GM21717 (cell line): ENCODE results near the gene TBX20.
"Not testable (repeated sequence)": the region's sequence is repeated elsewhere in the genome, so short reads cannot be mapped to it uniquely, and the experiment has no call there.

Experiments used
- ATAC-seq: cut with Tn5 transposase; IDR thresholded peaks from one replicate; pipeline ENCODE4 v1.9.1; 2021; ENCODE audit warnings: mild to moderate bottlenecking, moderate library complexity; ENCODE audit not compliant: unreplicated experiment

The TBX20 gene

DNA sequence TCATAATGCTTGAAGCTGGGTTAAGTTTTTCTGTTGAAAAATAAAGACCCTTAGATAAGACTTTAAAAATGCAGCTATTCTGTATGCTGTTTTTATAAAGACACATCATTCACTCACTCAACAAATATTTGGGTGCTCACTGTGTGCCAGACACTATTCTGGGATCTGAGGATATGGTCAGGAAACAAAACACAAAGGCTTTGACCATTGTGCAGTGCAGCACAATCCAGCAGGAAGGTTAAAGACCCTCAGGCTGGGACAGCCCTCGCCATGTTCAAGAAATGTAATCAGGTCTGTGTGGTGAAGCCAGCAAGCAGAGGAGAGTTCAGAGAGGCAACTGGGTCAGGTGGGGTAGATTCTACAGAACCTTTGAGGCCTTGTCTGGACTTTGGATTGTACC, 31.5 kb downstream of the TBX20 start:
- ATAC-seq, result not testable (repeated sequence)

DNA sequence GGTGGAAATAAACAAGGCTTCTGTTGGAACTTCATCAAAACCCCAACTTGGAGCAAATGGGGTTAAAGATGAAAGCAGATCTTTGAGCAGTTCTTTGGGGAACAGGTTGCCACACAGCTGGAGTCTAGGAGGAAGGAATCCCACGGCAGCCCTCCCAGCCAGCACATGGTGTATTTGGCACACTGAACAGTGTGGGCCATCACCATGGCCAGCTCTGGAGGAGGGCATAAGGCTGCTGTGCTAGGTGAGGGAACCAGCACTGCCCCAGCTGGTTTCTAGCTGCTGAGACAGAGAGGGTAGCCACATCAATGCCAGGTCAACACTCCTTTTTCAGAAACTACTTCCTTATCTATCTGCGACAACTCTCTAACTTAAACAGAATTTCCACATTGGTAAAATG, 33.7 kb downstream of the TBX20 start:
- ATAC-seq, result not testable (repeated sequence)

DNA sequence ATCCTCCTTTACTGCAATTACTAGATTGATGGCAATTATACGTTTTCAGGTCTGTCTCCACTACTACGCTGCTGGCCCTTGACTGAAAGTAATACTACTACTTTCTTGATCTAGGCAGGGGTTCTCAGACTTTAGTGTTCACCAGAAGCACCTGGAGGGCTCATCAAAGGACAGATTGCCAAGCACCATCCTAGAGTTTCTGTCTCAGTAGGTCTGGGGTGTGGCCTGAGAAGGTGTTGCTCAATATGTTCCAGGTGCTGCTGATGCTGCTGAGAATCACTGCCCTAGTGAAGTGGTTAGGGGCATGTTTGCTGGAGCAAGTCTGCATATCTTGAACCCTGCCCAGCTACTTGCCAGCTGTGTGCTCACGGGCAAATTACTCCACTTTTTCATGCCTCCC, 37.9 kb downstream of the TBX20 start:
- not testable (repeated sequence) for ATAC-seq

DNA sequence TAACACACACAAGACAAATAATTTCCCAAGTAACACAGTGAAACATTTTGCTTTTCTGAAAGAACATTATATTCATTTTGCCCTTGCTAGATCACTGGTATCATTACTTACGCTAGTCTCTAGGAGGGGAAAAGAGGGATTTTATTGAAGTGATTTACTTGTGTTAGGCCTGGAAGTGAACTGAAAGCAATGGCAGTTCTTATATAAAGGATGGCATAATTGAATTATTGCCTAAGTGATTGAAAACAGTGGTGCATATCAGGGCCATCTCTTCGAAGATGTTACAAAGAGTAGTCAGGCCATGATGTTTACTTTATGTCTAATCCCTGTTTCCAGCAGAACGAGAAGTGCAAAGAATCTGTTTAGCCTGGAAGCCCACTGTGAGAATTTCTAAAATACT, 38.8 kb downstream of the TBX20 start:
- not testable (repeated sequence) for ATAC-seq

DNA sequence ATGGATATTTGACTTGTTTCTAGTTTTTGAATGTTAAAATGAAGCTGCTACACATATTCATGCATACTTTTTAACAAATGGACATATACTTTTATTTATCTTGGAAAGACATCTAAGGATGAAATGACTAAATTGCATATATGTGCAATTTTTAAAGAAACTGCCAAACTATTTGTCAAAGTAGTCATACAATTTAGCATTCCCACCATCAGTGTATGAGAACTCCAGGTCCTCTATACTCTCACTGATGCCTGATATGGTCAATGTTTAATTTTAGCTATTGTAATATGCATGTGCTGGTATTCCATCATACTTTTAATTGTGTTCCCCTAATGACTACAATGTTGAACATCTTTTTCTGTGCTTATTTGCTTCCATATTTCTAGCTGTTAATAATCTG, 47.0 kb downstream of the TBX20 start:
- not testable (repeated sequence) for ATAC-seq

DNA sequence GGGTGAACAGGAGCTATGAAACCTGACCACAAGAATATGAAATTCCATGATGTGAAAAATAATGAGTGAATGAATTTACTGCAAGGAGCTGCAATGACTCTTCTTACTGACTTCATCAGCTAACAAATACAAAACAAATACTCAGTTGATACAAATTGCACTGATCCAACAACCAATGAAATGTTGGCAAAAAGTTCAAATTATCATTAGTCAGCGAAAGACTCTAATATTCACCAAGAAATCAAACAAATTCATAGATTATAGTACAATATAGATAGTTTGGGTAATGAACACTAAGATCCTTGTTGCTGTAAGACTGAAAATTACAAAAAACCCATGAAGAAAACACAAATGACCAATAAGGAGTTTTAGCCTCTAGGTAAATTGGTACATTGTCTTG, 49.0 kb downstream of the TBX20 start:
- not testable (repeated sequence) for ATAC-seq

DNA sequence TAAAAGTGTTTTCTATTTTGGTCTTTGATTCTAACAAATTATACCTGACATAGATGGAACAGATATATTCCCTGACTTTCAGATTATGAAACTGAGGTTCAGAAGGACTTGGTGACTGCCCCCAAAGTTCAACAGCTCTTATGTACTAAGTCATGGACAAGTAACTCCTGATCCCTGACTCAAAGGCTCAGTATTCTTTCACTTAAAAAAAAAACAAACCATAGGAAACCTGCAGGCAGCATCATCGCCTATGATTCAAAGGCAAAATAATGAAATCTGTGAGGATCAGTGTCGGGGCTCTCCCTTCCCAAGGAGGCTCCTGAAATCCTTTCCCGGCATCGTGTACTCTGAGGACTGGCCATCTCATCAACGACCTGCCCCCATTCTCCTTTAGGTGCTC, 49.9 kb downstream of the TBX20 start:
- ATAC-seq, result not testable (repeated sequence)

DNA sequence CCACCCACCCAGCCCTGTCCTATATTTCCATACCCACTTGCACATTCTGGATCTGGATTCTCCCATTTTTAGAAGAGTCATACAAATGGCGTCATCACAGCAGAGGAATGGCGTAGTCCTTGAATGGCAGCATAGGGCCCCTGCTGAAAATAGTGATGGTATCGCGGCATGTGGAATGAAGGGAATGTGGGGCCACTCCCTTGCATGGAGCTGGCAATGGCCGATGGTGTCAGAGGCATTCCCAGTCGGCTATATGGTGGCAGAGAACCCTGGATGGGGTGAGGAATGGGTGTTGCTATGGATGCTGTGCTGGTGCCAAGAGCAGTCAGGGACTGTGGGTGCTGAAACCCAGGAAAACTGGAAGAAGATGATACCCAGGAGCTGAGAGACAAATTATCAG, 51.5 kb downstream of the TBX20 start:
- not testable (repeated sequence) for ATAC-seq

DNA sequence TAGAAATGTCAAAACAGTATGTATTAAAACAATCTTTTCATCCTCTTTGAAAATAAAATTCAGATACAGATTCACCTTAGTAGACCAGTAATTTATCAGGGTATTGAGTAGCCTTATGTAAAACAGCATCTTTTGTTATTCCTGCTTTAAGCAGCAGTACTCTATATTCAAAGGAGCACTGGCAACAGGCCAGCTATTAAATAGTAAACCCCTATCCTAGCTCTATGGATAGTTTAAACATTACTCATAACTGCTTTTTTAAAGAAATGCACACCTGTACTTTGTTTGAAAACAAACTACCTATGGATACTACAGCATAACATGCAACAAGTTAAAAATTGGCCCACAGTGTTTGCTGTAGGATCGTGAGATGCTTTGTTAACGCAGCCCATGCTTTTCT, 53.7 kb downstream of the TBX20 start:
- not testable (repeated sequence) for ATAC-seq

DNA sequence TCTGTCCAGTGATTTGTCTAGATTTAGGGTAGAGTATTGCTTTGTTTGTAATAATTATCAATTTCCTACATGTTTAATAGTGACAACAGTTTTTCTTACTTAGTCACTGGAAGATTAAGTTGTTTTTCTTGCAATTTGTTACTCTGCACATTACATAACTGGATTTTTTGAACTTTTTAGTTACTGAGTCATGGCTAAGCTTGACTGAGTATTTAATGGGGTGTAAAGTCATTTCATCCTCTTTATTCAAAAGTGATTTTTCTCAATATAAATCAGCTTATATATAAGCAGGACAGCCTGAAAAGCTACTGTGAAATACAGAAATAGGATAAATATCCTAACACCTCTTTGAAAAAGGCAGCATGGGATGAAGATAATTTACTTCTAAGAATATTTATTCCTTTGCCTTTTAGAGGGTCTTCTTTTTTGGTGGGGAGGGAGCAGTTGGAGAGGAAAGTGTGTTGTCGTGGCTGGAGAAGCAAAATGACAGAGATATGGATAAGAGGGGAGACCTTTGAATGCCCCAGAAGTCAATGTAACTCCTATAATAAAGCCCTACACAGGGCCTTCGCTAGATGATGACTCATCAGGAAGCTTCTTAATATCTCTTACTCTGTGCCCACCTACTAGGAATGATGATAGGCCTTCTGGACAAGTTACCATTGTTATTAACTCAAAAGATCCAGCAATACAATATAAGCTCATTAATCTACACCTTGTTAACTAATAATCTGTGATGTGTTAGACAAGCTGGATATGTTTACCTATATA, 55.3 kb downstream of the TBX20 start:
- ATAC-seq, result not testable (repeated sequence)

DNA sequence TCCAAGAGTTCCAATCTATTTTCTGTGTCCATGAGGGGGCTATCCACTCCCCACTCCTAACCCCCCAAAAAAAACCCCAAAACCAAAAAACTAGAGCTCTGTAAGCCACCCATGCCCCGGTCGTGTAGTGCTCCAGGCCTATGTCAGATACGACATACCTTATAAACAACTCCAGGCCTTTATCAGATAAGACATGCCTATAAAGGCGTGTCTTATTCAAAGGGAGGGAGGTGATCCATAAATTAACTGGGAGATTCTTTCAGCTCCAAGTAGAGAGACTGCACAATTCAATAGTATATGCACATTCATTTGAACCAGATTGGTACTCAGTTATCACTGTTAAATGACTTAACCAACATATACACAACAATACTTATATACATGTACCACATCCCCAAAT, 62.3 kb downstream of the TBX20 start:
- ATAC-seq, result not testable (repeated sequence)

DNA sequence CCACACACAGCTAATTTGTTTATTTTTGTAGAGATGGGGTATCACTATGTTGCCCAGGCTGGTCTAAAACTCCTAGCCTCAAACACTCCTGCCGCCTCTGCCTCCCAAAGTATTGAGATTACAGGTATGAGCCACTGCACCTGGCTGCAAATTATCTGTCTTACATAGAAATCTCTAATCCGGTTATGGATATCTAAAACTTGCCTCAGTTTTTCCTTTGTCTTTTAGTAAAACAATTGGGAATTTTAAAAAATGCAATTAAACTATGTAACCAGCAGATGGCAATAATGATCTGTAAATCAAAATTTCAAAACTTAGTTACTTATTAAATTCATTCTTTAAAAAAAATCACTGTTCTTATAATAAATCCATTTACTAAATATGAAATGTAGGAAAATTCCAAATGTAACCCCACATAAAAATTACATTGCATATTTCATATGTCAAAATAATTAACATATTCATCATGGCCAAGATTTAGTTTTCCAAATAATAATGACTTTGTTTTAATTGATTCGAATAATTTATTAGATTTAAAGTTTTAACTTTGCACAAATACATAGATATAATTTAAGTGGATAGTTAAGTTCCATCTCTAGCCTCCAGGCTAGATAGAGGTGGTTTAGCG, 63.6 kb downstream of the TBX20 start:
- ATAC-seq, result not testable (repeated sequence)

DNA sequence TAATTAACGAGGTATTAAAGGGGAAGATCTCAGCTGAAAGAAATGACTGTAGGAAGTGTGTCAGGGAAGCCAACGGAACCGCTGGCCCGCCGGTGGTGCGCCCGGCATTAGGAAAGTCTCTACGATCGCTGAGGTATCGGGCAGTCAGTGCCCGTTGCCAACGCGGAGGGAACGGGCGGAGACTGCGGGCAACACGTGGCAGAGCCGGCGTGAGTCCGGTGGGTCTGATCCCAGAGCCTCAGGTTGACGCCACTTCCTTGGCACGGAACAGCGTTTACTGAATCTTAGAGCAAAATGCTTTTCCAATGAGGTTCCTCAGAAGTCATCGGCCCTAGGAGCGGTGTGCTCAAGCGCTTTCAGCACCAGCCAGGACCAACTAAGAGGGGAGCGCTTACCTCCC, 67.1 kb downstream of the TBX20 start:
- not testable (repeated sequence) for ATAC-seq

DNA sequence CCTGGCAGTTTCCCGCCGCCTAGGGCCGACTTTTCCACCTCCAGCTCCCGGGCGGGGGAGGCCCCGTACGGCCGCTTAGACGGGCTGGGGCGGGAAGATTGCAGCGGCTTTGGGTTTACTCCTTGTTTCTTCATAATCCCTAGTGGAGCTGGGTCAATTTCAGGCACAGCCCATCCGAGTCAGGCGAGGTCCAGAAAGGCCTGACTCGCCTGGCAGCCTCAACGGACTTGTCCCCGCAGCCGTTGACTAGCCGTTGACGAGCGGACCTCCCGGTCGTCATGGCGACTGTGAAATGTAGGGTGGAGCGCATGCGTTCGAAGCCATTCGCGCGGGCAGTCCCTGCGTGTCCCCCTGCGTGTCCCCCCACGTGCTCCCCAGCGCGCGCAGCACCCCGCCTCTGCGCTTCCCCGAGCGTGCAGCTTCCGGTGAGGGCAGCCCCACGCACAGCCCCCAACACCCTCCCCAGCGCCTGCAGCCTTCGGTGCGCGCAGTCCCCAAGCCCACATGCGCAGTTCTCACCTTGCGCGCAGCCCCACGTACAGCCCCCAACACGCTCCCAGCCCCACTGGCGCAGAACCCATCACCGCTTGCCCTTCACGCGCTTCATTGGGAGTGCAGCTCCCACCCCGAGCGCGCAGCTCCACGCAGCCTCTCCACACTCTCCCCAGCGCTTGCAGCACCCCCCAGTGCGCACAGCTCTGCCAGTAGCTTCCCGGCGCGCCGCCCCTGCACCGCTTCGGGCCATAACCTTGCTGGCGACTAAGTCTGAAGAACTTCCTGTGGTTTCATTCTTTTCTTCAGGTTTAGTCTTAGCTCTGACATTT, 67.8 kb downstream of the TBX20 start:
- no peak for ATAC-seq

DNA sequence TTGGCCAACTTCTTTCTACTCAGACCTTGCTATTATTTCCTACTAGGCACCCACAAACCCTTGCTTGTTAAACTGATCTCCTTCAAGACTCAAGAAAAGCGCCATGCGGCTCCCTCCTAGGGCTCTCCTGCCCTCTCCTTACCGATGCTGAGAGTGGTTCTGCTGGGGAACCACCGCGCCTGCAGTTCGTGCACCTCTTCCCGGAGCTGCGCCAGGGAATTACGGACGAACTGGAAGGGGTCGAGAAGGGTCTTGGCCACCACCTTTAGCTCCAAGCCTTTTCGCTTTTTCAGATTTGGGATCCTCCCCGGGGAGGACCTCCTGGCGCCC, 68.4 kb downstream of the TBX20 start:
- not testable (repeated sequence) for ATAC-seq

DNA sequence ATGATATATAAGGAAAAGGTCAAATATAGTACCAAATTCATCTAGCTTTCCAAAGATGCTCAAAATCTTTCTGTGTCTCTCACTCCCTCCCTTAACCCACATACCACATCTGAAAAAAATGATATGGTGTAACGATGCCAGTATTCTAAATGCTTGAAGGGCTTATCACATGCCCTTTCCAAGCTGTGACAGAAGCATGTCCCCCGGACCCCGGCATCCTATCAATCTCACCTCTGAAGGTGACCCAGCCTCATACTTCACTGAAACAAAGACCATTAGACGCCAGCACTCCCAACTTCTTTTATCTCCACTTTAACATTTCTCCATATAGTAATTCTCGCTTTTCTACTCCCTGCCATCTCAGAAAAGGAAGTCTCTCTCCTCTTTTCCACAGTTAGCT, 68.9 kb downstream of the TBX20 start:
- not testable (repeated sequence) for ATAC-seq

DNA sequence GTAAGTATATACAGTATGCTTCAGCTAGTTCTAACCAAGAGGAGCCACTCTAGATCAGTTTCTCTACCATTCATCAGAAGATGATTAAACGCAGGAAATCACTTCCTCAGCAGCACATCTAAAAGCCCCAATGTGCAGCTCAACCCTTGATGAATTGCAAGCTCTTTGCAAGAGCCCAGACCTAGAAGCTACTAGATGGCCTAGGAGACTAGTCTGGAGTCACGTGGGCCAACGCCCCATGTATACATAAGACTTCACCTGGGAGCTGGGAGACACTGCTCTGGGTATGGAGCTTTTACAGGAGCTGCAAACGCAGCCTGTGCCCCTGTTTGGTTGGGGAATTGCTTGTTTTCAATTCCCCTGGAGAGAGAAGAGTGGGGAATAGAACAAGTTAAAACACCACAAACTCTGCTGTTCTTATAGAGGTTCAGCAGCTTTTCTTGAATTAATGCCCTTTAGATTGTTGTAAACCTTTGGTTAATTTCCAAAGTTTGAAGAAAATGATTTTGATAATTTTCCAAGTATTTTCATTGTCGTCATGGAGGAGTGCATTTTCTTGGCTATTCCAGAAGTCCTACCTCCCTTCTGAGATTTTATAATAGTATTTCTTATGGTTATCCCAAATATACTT, 69.9 kb downstream of the TBX20 start:
- ATAC-seq, result not testable (repeated sequence)

DNA sequence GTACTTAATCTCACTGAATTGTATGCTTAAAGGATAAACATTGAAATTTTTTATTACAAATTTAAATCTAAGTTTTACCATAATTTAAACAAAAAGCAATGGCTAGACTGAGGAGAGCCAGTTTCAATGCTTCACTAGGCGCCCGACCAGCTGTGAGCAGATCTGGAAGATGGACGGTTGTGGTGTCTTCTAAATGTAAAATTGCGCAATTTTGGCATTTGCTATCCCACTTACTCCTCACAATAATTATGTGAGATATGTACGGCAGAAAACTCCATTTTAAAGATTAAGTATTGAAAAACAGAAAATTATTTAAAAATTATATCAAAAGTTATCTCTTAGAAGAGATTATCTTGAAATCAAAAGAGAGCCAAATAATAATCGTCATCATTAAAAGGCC, 73.2 kb downstream of the TBX20 start:
- ATAC-seq, result not testable (repeated sequence)

DNA sequence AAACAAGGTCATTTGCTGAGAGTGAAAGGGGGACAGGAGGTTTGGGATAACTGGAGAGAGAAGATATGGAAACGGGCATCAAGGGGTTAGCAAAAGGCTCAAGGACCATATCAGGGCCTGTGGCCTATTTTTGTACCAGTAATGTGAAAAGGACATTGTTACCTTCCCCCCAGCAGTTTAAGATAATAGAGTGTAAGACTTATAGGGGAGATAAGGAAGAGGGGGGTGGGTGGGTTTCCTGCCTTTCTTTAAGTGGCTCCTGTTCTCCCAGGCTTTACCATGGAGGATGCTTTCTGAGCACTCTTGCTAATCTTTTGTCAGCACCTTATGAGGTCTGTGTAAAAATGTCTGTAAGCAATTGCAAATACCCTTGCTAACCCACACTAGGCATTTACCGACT, 80.7 kb downstream of the TBX20 start:
- ATAC-seq, result not testable (repeated sequence)

DNA sequence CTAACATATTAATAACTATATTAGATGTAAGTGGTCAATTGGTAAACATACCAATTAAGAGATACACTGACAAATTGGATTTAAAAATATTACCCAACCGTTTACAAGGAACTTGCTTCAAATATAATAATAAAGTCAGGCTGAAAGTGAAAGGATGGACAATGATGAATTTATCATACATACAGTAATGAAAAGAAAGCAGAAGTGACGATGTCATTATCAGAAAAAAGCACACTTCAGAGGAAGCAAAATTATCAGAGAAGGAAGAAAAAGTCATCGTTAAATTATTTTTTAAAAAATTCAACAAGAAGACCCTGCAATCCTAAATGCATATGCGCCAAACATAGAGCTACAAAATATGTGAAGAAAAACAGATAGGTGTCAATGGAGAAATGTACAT, 81.8 kb downstream of the TBX20 start:
- not testable (repeated sequence) for ATAC-seq

DNA sequence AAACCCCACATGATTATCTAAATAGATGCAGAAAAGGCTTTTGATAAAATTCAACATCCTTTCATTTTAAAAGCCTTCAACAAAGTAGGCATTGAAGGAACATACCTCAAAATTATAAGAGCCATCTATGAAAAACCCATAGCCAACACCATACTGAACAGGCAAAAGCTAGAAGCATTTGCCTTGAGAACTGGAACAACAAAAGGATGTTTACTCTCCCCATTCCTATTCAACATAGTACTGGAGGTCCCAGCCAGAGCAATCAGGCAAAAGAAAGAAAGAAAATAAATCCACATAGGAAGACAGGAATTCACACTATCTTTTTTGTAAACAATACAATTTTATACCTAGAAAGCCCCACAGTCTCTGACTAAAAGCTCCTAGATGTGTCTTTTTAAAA, 86.2 kb downstream of the TBX20 start:
- ATAC-seq, result not testable (repeated sequence)
